SW480 (cell line): ENCODE results near the gene PTPN14.
"Not testable (repeated sequence)": the region's sequence is repeated elsewhere in the genome, so short reads cannot be mapped to it uniquely, and the experiment has no call there.

Experiments used
- DNase-seq: peaks from one replicate; pipeline ENCODE4 v3.0.0-alpha.2; 2016; ENCODE audit warnings: low spot score

Gene PTPN14

GRCh38 chr1:214551436-214552173 is at the start of gene PTPN14:
Gene PTPN14 (minus strand): TSS chr1:214551602. CDS start chr1:214464803, 86,799 bp downstream.
- peak; percentile 88 for DNase-seq

DNA sequence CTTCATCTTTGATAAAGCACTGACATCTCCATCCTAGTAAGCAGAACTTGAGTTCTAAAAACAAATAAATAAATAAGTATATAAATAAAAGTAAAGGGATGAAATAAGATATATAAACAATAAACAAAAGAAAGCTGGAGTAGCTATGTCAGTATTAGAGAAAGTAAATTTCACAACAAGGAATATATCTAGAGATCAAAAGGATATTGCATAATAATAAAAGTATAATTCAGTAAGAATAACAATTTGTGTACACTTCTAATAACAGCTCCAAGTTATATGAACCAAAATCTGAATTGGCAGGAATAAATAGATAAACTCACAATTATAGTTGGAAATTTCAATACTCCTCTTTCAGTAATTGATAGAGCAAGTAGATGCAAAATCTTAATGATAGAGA is 41.8 kb upstream of the PTPN14 start:
- DNase-seq, result no peak

DNA sequence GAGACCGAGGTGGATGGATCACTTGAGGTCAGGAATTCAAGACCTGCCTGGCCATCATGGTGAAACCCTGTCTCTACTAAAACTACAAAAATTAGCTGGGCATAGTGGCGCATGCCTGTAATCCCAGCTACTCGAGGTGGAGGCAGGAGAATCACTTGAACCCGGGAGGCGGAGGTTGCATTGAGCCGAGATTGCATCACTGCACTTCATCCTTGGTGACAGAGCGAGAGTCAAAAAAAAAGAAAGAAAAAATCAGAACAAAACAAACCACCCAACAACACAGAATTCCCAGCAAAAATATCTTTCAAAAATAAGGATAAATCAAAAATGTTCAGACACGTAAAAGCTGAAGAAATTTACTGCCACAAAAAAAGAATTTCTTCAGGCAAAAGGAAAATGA is 40.5 kb upstream of the PTPN14 start:
- not testable (repeated sequence) for DNase-seq

- DNase-seq, result no peak
Observed at GRCh38 chr1:214590696-214591095, 39.3 kb upstream of the PTPN14 start.

- no peak for DNase-seq
Observed at GRCh38 chr1:214588963-214589597, 37.7 kb upstream of the PTPN14 start.

GRCh38 chr1:214587165-214587564 is 35.8 kb upstream of the PTPN14 start:
- no peak for DNase-seq

GRCh38 chr1:214586621-214587020 is 35.2 kb upstream of the PTPN14 start:
- no peak for DNase-seq

DNA sequence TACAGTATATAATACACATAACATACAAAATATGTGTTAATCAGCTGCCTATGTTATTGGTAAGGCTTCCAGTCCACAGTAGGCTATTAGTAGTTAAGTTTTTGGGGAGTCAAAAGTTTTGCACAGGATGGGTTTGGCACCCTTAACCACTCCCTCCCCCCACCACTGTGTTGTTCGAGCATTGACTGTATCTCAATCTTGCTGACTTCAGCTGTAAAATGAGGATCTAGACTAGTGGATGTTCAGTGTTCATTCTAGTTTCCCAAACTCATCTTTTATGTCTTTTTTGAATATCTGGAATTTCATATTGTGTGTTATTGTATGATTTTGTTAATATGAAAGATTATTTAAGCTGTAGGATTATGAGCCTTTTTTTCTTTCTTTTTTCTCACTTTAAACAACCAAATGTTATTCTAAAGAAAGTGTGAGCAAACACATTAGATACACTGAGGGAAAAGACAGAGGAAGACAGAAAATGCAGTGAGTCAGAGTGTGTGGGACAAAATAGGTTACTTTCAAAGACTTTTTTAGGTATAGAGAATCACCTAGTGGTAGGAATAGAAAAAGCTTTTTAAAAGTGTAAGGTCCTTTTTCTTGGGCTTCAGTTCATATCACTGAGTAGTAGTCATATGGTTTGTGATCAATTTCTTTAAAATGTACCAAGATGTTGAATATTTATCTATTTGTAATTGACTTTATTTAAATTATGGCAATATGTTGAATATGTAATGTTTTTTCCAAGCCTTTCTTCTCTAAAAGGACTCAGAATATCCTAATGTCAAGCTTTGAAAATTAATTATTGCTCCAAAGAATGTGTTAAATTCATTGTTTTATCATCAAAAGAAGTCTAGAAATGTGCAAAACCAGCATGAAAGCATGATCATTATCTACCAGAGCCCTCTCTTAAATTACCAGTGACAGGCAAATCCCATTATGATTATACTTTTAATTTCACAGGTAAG is 33.7 kb upstream of the PTPN14 start:
- DNase-seq, result peak; percentile 83

DNA sequence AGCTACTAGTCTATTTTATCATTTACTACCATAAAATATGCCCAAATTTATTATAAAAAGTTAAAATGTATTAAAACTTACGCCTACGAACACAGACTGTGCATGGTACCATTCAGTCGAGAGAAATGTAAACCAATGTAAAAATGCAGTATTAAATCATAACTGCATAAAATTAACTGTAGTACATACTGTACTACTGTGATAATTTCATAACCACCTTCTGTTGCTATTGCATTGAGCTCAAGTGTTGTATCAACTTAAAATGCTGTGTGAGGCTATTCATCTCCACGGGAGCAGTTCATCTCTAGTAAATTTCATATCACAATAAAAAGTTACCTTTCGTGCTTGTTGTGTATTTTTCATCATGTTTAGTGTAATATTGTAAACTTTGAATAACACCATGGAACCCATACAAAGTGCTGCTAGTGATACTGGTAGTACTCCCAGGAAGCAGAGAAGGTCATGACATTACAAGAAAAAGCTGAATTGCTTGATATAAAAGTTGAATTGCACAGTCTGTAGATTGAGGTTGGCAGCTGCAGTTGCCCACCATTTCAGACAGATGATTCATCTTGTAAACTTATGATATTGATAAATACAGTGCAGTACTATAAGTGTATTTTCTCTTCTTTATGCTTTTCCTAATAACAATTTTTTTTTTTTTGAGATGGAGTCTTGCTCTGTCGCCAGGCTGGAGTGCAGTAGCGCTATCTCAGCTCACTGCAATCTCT is 32.6 kb upstream of the PTPN14 start:
- DNase-seq, result no peak

- DNase-seq, result no peak
Observed at GRCh38 chr1:214583113-214583512, 31.7 kb upstream of the PTPN14 start.

DNA sequence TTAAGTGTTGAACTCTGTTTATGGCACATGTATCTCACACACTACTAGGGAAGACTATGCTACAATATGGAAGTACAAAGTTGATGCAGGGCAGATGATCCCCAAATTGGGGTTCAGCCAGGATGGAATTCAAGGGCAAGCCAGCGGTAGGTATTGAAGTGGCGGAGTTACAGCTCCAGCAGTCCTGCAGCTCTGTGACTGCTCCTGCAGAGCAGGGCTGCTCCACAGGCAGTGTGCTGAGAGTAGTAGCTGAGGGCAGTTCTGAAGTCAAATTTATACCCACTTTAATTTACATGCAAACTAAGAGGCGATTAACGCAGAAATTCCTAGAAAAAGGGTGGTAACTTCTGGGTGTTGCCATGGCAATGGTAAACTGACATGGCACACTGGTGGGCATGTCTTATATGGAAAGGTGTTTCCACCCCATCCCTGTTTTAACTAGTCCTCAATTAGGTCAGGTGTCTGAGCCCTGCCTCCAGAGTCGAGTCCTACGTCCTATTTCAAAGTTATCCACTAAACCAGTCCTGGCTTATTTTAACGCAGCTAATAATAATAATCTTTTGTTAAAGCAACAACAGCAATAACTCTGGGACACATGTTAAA is 31.0 kb upstream of the PTPN14 start:
- DNase-seq, result no peak

GRCh38 chr1:214581785-214582184 is 30.4 kb upstream of the PTPN14 start:
- DNase-seq, result peak; percentile 41

- no peak for DNase-seq
Observed at GRCh38 chr1:214579183-214579582, 27.8 kb upstream of the PTPN14 start.

DNA sequence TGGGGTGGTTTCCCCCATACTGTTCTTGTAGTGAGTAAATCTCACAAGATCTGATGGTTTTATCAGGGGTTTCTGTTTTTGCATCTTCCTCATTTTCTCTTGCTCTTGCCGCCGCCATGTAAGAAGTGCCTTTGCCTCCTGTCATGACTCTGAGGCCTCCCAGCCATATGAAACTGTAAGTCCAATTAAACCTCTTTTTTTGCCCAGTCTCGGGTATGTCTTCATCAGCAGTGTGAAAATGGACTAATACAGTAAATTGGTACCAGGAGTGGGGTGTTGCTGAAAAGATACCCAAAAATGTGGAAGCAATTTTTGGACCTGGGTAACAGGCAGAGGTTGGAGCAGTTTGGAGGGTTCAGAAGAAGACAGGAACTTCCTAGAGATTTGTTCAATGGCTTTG is 24.7 kb upstream of the PTPN14 start:
- not testable (repeated sequence) for DNase-seq

- DNase-seq, result no peak
Observed at GRCh38 chr1:214574598-214575411, 23.4 kb upstream of the PTPN14 start.

DNA sequence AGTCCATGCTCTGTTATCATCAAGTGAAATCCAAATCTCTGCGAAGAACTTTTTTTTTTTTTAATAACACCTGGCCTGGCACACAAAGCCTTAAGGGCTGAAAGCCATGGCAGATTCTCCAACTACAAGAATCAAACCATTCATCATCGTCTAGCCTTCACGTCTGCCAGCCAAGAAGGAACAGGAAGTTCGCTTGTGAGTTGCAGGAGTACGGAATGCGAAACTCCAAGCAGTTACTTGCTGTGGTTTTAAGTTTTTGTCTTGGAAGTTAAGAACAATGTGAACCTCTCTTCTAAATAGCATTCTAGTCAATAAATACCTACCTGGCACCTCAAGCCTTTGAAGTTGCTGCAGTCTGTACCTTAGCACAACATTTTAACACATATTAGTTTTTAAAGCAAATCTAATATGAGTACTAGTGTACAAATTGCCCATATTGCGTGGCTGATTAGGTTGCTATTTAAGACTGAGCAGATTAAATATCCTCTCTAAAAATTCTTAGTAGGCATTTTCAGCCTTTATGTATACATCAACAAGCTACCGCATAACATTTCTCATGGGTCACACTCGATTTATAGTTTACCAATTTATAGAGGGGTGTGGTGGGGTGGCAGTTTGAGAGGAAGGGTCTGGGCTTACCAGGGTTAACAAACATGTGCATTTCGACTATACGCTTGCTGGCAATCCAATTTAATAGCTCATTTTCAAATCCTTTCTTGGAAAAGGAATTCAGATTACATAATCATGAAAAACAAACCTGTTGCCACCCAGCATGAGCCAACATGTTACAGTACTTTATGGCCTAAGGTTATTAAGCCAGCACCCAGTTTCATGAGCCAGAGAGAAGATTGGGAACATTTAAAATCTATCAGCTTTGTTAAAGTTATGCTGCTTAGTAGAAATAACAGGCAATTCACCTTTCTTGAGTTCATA is 22.2 kb upstream of the PTPN14 start:
- DNase-seq, result no peak

GRCh38 chr1:214571281-214571680 is 19.9 kb upstream of the PTPN14 start:
- no peak for DNase-seq

DNA sequence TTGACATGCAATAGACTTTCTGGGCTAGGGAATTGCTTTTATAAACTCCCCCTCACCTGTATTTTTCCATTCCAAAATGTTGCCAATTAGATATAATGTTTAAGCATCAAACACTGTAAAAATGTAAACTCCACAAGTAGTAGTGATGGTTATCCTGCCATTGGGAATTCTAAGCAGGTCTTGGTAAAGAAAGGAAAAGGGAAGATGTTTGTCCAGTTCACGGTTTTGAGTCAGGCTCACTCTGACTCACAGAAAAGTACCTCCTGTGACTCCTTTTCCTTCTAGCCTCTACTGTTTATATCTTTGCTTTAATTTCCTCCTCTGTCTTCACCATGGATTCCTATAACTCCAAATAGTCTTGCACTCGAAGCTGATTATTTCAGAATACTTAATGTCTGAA is 19.0 kb upstream of the PTPN14 start:
- no peak for DNase-seq

DNA sequence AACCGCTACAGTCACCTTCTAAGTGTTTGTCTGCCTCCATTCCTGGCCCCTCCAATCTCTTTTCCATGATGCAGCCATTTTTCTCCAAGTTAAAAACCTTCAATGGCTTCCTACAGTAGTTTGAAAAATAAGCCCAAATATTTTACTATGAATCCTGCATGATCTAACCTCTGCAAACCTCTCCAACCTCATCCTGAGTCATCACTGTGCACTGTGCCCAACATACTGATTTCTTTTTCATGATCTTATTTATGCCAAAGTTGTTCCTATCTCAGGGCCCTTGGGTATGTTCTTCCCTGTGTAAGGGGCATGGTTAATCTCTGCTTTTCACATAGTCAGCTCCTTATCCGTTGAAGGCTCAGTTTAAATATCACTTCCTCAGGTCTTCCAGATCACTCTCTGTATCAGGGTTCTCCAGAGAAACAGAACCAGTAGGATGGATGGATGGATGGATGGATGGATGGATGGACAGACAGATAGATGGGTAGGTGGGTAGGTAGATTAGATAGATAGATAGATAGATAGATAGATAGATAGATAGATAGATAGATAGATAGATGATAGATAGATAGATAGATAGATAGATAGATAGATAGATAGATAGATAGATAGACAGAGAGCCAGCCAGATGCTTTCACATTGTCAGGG is 18.1 kb upstream of the PTPN14 start:
- DNase-seq, result no peak
